H9 (cell line): ENCODE measurements around the gene GSTA3. TPM values are rescaled to one million over a fixed set of nuclear protein-coding genes. Genes with fewer than 3 reads are reported as not detected.

Experiments
- DNase-seq: peaks from one replicate; pipeline ENCODE4 v3.0.0-alpha.2; 2017
- H2AFZ ChIP-seq: one replicate; pipeline ENCODE4 v1.6.1; 2013; ENCODE audit warnings: mild to moderate bottlenecking, low read length, control low read depth, moderate library complexity
- H2AK5ac ChIP-seq: 2 replicates; pipeline ENCODE4 v1.6.1; 2013; ENCODE audit warnings: low read length, control low read depth, mixed read lengths; ENCODE audit not compliant: insufficient read length
- H2BK120ac ChIP-seq: one replicate; pipeline ENCODE4 v1.6.1; 2013; ENCODE audit warnings: low read depth, mild to moderate bottlenecking, low read length, control low read depth, inconsistent platforms; ENCODE audit not compliant: poor library complexity, severe bottlenecking
- H2BK12ac ChIP-seq: 2 replicates; pipeline ENCODE4 v1.6.1; 2013; ENCODE audit warnings: low read length, control low read depth, mixed read lengths, low read depth; ENCODE audit not compliant: insufficient read length
- H2BK15ac ChIP-seq: 2 replicates; pipeline ENCODE4 v1.6.1; 2013; ENCODE audit warnings: low read depth, low read length, control low read depth
- H2BK20ac ChIP-seq: one replicate; pipeline ENCODE4 v1.6.1; 2013; ENCODE audit warnings: low read depth, mild to moderate bottlenecking, low read length, control low read depth, inconsistent platforms; ENCODE audit not compliant: poor library complexity, severe bottlenecking
- H2BK5ac ChIP-seq: 2 replicates; pipeline ENCODE4 v1.6.1; 2013; ENCODE audit warnings: low read length, control low read depth, mixed read lengths; ENCODE audit not compliant: insufficient read length
- H3K14ac ChIP-seq: 2 replicates; pipeline ENCODE4 v1.6.1; 2013; ENCODE audit warnings: low read length, control low read depth; ENCODE audit not compliant: insufficient read depth
- H3K18ac ChIP-seq: 2 replicates; pipeline ENCODE4 v1.6.1; 2013; ENCODE audit warnings: low read depth, mild to moderate bottlenecking, mixed read lengths, low read length, control low read depth; ENCODE audit not compliant: insufficient read length
- H3K23ac ChIP-seq: 2 replicates; pipeline ENCODE4 v1.6.1; 2013; ENCODE audit warnings: low read length, control low read depth, mixed read lengths, low read depth; ENCODE audit not compliant: insufficient read length
- H3K23me2 ChIP-seq: 2 replicates; pipeline ENCODE4 v1.6.1; 2013; ENCODE audit warnings: low read depth, mild to moderate bottlenecking, mixed read lengths, low read length, control low read depth; ENCODE audit not compliant: insufficient read length, poor library complexity, severe bottlenecking
- H3K27ac ChIP-seq: 2 replicates; pipeline ENCODE4 v1.5.1; 2013; ENCODE audit warnings: low read length, control low read depth, mixed read lengths, low read depth; ENCODE audit not compliant: insufficient read length
- H3K27me3 ChIP-seq: 2 replicates; pipeline ENCODE4 v1.6.1; 2013; ENCODE audit warnings: low read length, control low read depth, inconsistent platforms; ENCODE audit not compliant: insufficient read depth
- H3K4ac ChIP-seq: 2 replicates; pipeline ENCODE4 v1.6.1; 2013; ENCODE audit warnings: low read depth, mild to moderate bottlenecking, control low read depth, inconsistent platforms, low read length, moderate library complexity
- H3K4me1 ChIP-seq: 2 replicates; pipeline ENCODE4 v1.6.1; 2013; ENCODE audit warnings: low read length, control low read depth, inconsistent platforms; ENCODE audit not compliant: insufficient read depth
- H3K4me2 ChIP-seq: 2 replicates; pipeline ENCODE4 v1.6.1; 2013; ENCODE audit warnings: low read length, control low read depth, mixed read lengths; ENCODE audit not compliant: insufficient read length, insufficient read depth
- H3K56ac ChIP-seq: 2 replicates; pipeline ENCODE4 v1.6.1; 2013; ENCODE audit warnings: low read depth, mild to moderate bottlenecking, mixed read lengths, low read length, control low read depth; ENCODE audit not compliant: insufficient read length
- H3K79me1 ChIP-seq: 2 replicates; pipeline ENCODE4 v1.6.1; 2013; ENCODE audit warnings: low read depth, mild to moderate bottlenecking, moderate library complexity, low read length, control low read depth, inconsistent platforms; ENCODE audit not compliant: insufficient read depth, poor library complexity, severe bottlenecking
- H3K79me2 ChIP-seq: 2 replicates; pipeline ENCODE4 v1.6.1; 2013; ENCODE audit warnings: low read length, control low read depth, inconsistent platforms; ENCODE audit not compliant: insufficient read depth
- H3K9ac ChIP-seq: 2 replicates; pipeline ENCODE4 v1.6.1; 2013; ENCODE audit warnings: low read length, control low read depth, mixed read lengths; ENCODE audit not compliant: insufficient read length; ENCODE audit errors: extremely low read depth
- H3K9me3 ChIP-seq: one replicate; pipeline ENCODE4 v1.6.1; 2013; ENCODE audit warnings: low read depth, low read length, inconsistent platforms; ENCODE audit not compliant: control insufficient read depth
- H3T11ph ChIP-seq: one replicate; pipeline ENCODE4 v1.6.1; 2013; ENCODE audit warnings: mild to moderate bottlenecking, low read length, control low read depth, inconsistent platforms
- H4K20me1 ChIP-seq: one replicate; pipeline ENCODE4 v1.6.1; 2013; ENCODE audit not compliant: control insufficient read depth, insufficient read length, insufficient read depth
- H4K5ac ChIP-seq: 2 replicates; pipeline ENCODE4 v1.6.1; 2013; ENCODE audit warnings: low read depth, mild to moderate bottlenecking, mixed read lengths, low read length, control low read depth; ENCODE audit not compliant: insufficient read length
- H4K8ac ChIP-seq: replicated peaks from 2 replicates; pipeline ENCODE4 v1.6.1; 2013; ENCODE audit warnings: low read length, control low read depth, mixed read lengths, low read depth; ENCODE audit not compliant: insufficient read length
- H4K91ac ChIP-seq: 2 replicates; pipeline ENCODE4 v1.6.1; 2013; ENCODE audit warnings: low read depth, mild to moderate bottlenecking, moderate library complexity, mixed read lengths, low read length, control low read depth; ENCODE audit not compliant: insufficient read length
- H3K27ac Mint-ChIP-seq, 3 experiments: 2 replicates in 2 of 3; 3 replicates in 1 of 3; pipeline ENCODE4 v1.8.0; 2020 to 2021; ENCODE audit warnings: mixed read lengths in 3 of 3, mild to moderate bottlenecking in 1 of 3, moderate library complexity in 1 of 3
- H3K27me3 Mint-ChIP-seq: 2 replicates; pipeline ENCODE4 v1.8.0; 2021; ENCODE audit warnings: low read depth, mild to moderate bottlenecking, moderate library complexity, mixed read lengths
- H3K36me3 Mint-ChIP-seq, 3 experiments: 2 replicates in 2 of 3; 3 replicates in 1 of 3; pipeline ENCODE4 v1.8.0; 2020 to 2021; ENCODE audit warnings: low read depth in 3 of 3, mixed read lengths in 3 of 3; ENCODE audit not compliant: insufficient read depth in 1 of 3
- H3K4me1 Mint-ChIP-seq, 2 experiments: 2 replicates each; pipeline ENCODE4 v1.8.0; 2020; ENCODE audit warnings: mixed read lengths in 2 of 2
- H3K4me3 Mint-ChIP-seq, 2 experiments: 2 replicates in 1 of 2; 3 replicates in 1 of 2; pipeline ENCODE4 v1.8.0; 2020 to 2021; ENCODE audit warnings: mild to moderate bottlenecking in 2 of 2, mixed read lengths in 2 of 2, moderate library complexity in 1 of 2
- H3K9me3 Mint-ChIP-seq, 2 experiments: 2 replicates in 1 of 2; 3 replicates in 1 of 2; pipeline ENCODE4 v1.8.0; 2020; ENCODE audit warnings: mild to moderate bottlenecking in 2 of 2, mixed read lengths in 2 of 2, moderate library complexity in 1 of 2
- CTCF ChIP-seq: fragments of 200-600 bp; sonication (generic); conservative IDR thresholded peaks from 3 replicates; pipeline ENCODE4 v1.8.0; 2021; ENCODE audit warnings: antibody characterized with exemption, mild to moderate bottlenecking
- WGBS: extraction: QIAGEN DNeasy Blood & Tissue Kit; methylation state at CpG from one replicate; pipeline ENCODE4 v1.1.7; 2013; ENCODE audit warnings: missing lambda C conversion rate, low lambda C conversion rate, mixed read lengths; ENCODE audit not compliant: insufficient read length; ENCODE audit errors: extremely low coverage; 5-methylcytosine and 5-hydroxymethylcytosine counted together
- total RNA-seq: library from RNA; stranded (reverse); gene quantifications from 2 replicates; pipeline ENCODE4 v1.2.1, GENCODE V29; 2021

The GSTA3 gene
- total RNA-seq, 1 experiment from 2014 or later: not detected

GRCh38 chr6:52925919-52926792 is 16.7 kb upstream of the GSTA3 start:
- no peak for TF ChIP-seq CTCF
- H3K9me3 ChIP-seq: no peaks in the 10 kb centered on the region
- no peak overlapping the region for H4K8ac ChIP-seq
- no peaks in the 10 kb centered on the region for H3K79me1 ChIP-seq
- H3K9me3 Mint-ChIP-seq: peaks cover 7 to 17% of the 10 kb centered on the region in 2 experiments
- no peaks in the 10 kb centered on the region for H3K79me2 ChIP-seq
- H4K91ac ChIP-seq: no peak overlapping the region
- H3K9ac ChIP-seq: no peak overlapping the region
- H3K4me2 ChIP-seq: no peak overlapping the region
- H2BK120ac ChIP-seq: no peak overlapping the region
- H4K5ac ChIP-seq: no peak overlapping the region
- no peak for DNase-seq
- H2BK5ac ChIP-seq: no peak overlapping the region
- H3K18ac ChIP-seq: no peak overlapping the region
- no CpG with 5 or more reads among the region's 9 CpGs for WGBS
- H3K4ac ChIP-seq: no peak overlapping the region
- H3K56ac ChIP-seq: no peak overlapping the region
- no peak overlapping the region for H3T11ph ChIP-seq
- peaks cover 53 to 58% of the 10 kb centered on the region in 2 experiments for H3K4me1 Mint-ChIP-seq
- no peak overlapping the region for H2BK15ac ChIP-seq
- no peak overlapping the region for H2BK20ac ChIP-seq
- no peak overlapping the region for H2AFZ ChIP-seq
- H3K23ac ChIP-seq: no peak overlapping the region
- no peaks in the 10 kb centered on the region for H4K20me1 ChIP-seq
- no peak overlapping the region for H3K27ac ChIP-seq
- H3K23me2 ChIP-seq: no peaks in the 10 kb centered on the region
- H3K27ac Mint-ChIP-seq: no peak overlapping the region; a peak in 2 of 7 replicates
- no peaks in the 10 kb centered on the region; the same call in 1 of the 2 replicates for H3K4me1 ChIP-seq
- no peaks in the 10 kb centered on the region for H3K27me3 ChIP-seq
- H3K27me3 Mint-ChIP-seq: peaks cover 6% of the 10 kb centered on the region
- H2AK5ac ChIP-seq: no peak overlapping the region
- no peak overlapping the region for H2BK12ac ChIP-seq
- H3K14ac ChIP-seq: no peak overlapping the region
- H3K4me3 Mint-ChIP-seq: no peak overlapping the region
- H3K36me3 Mint-ChIP-seq: peaks cover 3 to 30% (median 8%) of the 10 kb centered on the region in 3 experiments; a peak in 5 of 7 replicates
